GM18867 (cell line): ENCODE results near the gene BIRC5.

Source experiments
- ATAC-seq: cut with Tn5 transposase; IDR thresholded peaks from one replicate; pipeline ENCODE4 v1.9.1; 2021; ENCODE audit warnings: mild to moderate bottlenecking, moderate library complexity; ENCODE audit not compliant: unreplicated experiment

BIRC5 gene

DNA sequence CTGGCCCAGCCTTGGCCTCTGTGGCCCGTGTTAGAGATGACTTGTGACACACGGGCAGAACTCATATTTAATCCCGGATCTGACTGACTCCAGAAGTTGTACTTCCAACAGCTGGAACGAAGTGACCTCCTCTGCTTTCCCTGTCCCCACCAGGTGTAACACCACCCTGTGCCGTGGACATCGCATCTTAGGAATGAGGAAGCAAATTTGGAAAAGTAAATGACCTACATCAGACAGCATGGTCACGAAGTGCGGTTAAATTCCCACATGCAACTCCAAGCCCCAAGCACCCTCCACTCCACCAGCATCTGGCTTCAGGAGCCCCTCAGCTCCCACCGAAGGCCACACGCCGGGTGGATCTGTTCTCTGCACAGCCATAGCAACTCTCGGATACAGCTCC, 30.1 kb upstream of the BIRC5 start:
- ATAC-seq: no peak

DNA sequence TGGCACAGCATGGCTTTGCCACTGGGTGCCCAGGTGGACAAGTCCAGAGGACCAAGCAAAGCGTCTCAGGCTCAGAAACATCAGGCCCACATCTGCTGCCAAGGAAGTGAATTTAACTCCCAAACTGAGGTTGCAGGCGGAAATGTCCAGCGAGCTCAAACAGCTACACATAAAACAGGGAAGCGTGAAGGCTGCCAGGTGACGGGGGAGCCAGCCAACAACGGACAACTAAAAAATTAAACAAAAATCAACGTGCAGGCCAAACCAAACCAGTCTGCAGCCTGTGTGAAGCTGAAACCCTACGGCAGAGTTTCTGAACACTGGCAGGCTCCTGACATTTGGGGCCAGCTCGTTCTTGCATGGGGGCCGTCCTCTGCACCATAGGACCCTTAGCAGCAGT, 29.7 kb upstream of the BIRC5 start:
- no peak for ATAC-seq

DNA sequence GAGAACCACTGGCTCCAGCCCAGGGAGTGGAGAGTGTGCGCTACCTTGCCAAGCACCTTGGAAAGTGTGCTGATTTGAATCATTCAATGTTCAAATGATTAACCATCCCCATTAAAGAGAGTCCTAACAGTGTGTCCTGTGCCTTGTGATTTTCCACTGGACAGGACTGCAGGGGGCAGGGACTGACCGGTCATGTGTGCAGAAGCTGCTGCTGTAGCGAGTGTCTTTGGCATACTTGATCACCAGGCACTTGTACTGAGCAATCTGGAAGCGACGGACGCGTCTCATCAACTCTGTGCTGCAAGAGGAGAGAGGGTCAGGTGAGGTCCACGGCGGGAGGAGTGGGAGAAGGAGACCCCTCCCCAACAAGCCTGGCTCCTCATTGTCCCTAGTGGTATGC, 29.2 kb upstream of the BIRC5 start:
- ATAC-seq: no peak

DNA sequence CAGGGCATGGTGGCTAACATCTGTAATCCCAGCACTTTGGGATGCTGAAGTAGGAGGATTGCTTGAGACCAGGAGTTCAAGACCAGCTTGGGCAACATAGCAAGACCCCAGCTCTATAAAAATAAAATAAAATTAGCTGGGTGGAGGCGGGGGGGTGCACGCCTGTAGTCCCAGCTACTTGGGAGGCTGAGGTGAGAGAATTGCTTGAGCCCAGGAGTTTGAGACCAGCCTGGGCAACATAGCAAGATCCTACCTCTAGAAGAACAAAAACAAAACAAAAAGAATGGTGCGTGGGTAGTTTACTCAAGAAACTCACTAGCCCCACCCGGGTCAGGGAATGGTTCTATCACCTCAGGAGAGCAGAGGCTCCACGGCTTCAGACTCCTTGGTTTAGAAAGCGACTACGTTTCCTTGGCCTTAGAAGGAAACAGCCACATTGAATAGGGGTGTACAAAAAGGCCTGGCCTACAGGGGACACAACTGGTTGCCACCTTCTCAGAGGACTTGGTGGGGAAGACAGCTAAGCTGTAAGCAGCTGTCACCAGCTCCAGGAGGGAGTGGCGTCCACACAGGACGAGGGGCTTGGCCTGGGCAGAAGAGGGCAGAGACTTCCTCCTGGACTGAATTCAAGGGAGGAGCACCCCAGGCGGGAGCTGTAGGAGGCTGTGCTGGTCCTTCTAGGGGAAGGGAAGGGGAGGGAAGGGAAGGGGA, 27.9 kb upstream of the BIRC5 start:
- ATAC-seq: no peak

DNA sequence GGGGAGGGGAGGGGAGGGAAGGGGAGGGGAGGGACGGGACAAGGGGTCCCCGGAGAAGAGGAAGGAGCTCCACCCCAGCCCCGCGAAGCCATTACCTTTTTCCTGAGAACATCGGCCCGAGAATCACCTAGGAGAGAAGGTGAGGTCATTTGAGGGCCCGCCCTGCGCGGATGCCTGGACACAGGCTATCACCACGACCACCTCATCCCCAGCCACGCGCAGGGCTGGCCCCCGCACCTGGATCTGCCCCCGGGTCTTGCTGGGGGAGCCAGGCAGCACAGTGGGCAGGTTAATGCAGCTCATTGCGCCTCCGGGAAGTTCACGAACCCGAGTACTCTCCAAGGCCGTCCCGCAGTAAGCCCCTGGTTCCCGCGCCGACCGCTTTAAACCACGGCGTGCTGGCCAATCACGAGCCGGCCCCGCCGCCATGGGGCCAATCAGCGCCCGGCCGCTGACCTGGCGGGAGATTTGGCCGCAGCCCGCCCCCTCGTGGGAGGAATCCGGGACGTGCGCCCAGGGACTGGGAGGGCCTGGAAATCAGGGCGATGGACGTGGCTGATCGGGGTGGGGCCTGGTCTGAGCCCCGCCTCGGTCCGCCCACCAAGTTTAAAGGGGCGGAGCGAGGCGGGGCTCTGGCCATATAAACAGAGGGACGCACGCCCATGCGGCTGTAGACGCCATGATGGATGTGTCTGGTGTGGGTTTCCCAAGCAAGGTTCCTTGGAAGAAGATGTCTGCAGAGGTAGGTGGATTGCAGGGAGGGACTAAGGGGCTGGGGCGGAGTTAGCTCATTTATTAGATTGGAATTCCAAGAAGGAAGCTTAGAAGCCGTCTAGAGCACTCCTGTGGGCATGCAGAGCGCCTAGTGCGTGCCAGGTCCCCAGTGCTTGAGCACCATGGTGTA, 27.1 kb upstream of the BIRC5 start, which contains the start of the genes AFMID and TK1:
AFMID (plus strand) TSS at position 671 of the 904 bp plus-strand sequence; CDS start at position 680, 9 bp downstream.
TK1 (minus strand) TSS at position 361 of the 904 bp plus-strand sequence; CDS start at position 303, 58 bp downstream.
- ATAC-seq: peak; percentile 82

DNA sequence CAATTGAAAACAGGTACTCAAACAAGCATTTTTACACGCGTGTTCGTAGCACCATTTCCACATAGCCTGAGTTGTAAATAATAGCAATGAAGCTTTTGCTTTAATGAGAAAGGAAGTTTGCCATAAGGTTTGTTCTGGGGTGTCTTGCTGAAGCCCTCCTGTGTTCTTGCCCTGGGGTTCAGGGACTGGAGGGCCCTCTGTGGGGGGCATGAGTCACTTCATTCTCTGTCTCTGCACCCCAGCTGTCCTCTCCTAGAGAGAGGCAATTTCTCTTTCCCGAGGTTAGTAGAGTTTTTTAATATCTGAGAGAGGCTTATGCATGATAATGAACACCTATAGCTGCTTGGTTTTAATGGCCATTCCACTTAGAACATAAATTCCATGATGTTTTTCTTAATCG, 17.3 kb upstream of the BIRC5 start:
- ATAC-seq: no peak

DNA sequence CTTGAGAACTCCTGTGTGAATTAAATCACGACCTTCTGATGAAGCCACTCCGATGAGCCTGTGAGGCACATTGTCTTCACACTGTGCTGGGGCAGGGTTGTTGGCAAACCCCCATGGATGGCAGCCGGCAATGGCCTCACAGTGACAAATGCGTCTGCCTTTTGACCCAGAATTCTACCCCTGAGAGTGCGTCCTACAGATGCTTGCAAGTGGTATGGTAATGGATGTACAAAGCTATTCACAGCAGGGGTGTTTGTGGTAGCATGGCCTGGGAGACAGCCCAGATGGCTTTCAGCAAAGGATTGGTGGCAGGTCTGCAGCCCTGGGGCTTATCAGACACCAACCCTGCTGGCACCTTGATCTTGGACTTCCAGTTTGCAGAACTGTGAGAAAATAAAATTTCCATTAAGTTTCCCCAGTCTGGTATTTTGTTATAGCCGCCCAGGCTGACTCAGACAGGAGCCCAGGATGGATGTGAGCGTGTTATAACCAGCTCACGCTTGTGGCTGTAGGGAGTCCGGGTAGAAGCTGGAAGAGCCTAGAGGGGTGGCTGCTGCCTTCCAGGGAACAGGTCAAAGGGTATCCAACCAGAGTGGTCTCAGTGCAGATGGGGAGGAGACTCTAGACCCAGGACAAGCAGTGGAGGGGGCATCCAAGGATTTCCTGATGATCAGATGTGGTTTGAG, 16.8 kb upstream of the BIRC5 start:
- ATAC-seq: no peak

DNA sequence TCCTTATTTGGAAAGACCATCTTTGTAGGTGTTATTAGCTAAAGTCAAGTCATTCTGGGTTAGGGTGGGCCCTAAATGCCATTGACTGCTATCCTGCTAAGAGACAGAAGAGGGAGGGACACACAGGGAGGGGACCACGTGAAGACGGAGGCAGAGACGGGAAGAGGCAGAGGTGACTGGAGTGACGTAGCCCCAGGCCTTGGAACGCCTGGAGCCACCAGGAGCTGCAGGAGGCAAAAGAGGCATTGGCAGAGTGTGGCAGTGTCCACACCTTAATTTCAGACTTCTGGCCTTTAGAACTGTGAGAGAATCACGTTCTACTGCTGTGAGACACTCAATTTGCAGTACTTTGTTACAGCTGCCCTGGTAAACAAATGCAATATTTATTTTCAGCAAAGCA, 13.6 kb upstream of the BIRC5 start:
- no peak for ATAC-seq

DNA sequence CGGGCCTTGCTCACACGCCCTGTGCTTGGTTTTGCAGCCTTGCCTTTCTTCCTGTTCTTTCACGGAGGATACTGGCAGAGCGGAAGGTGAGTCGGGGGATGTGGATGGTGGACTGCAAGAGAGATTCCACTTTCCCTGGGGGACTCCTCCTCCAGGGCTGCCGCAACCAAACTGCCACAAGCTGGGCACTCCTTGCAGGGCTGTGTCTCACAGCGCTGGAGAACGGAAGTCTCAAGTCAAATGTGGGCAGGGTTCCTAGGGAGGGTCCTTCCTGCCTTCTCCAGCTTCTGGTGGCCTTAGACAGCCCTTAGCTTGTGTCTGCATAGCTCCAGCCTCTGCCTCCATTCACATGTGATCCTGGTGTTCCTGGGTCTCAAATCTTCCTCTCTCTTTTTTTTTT, 11.4 kb upstream of the BIRC5 start:
- no peak for ATAC-seq

DNA sequence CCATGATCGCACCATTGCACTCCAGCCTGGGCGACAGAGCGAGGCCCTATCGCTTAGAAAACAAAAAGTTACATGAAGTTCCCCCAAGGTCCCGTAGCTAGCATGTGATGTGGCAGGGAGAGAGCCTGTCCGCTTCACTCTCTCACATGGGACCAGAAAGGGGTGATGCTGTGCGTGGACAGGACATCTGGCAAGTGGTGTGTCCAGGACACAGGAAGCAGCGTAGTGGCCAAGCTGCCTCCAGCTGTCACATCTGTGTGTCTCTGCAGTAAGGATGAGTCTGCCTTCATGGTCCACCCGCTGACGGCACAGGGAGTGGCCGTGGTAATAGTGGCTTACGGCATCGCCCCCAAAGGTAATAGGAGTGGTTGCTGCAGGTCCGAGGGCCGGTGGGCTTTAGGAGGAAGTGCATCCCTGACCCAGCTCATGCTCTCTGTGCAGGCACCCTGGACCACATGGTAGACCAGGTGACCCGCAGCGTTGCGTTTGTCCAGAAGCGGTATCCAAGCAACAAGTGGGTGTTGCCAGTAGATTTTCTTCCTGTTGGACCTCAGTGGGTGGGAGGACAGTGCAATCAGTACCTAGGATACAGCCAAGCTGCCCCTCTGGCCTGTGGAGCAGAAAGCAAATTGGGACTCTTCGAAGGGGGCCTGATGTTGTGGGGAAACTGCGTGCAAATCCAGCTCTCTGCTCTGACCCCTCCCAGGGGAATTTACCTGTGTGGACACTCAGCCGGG, 9.5 kb upstream of the BIRC5 start:
- ATAC-seq: no peak

DNA sequence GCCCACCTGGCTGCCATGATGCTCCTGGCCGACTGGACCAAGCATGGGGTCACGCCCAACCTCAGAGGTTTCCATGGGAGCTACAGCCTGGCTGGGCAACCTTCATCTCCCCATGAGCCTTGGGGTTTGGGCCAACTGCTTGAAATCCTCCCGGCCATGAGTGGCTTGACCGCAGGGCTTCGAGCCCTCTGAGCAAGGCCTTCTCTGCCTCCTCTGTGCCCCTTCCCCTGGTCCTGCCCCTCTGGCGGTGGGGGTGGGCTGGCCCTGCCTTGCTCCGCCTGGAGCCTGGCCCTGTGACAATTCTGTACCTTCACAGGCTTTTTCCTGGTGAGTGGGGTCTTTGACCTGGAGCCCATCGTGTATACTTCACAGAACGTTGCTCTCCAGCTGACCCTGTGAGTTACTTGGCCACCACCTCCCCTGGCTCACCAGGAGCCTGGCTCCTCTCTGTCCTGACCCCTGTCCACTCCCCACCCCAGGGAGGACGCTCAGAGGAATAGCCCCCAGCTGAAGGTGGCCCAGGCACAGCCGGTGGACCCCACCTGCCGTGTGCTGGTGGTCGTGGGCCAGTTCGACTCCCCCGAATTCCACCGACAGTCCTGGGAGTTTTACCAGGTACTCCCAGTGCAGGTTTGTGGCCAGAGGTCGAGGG, 8.8 kb upstream of the BIRC5 start:
- ATAC-seq: no peak

DNA sequence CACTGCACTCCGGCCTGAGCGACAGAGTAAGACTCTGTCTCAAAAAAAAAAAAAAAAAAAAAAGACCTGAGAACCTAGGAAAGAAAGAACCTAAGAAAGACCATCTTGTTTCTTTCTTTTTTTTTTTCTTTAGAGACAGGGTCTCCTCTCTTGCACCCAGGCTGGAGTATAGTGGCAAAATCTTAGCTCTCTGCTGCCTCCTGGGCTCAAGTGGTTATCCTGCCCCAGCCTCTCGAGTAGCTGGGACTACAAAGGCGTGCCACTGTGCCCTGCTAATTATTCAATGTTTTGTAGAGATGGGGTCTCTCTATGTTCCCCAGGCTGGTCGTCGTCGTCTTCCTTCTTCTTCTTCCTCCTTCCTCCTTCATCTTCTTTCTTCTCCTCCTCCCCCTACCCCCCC, 7.8 kb upstream of the BIRC5 start:
- no peak for ATAC-seq

DNA sequence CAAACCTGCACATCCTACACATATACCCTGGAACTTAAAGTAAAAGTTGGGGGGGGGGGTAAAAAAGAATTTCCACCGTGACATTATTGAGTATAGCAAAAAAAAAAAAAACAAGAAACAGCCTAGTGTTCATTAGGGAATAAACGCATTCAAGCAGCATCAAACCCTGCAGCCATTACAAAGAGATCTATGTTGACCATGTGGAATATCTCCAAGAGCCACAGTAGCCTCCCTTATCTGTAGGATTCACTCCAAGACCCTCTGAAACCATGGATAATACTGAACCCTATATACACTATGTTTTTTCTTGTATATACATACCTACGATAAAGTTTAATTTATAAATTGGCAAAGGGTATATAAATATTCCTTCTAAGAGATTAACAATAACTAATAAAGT, 5.6 kb upstream of the BIRC5 start:
- ATAC-seq: no peak

DNA sequence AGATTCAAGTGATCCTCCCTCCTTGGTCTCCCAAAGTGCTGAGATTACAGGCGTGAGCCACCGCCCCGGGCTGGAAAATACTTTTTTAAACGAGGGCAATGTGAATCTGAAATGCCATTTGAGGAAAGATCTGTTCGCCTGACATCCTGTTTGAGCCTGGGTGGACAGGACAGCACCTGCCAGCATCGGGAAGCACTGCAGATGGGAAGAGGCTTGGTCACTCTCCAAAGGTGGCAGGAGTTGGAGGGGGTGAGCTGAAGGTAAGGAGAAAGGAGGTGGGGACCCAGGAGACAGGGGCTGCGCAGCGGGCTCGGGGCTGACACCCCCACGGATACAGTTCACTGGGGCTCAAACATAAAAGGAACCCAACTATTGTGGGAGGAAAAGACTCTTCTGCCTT, 3.9 kb upstream of the BIRC5 start:
- no peak for ATAC-seq

DNA sequence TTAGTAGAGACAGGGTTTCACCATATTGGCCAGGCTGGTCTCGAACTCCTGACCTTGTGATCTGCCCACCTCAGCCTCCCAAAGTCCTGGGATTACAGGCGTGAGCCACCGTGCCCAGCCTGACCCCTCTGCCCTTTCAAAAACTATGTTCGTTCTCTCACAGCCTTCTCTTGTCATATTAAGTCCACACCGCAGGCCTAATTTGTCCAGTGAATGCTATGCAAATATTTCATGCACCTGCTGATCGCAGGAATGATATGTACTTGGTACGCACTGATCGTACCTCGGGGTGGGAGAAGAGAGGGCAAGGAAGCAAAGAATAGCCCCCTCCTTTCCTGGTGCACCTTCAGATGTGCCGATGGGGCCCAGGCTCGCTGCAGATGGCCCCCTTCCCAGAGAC, 3.0 kb upstream of the BIRC5 start:
- no peak for ATAC-seq

DNA sequence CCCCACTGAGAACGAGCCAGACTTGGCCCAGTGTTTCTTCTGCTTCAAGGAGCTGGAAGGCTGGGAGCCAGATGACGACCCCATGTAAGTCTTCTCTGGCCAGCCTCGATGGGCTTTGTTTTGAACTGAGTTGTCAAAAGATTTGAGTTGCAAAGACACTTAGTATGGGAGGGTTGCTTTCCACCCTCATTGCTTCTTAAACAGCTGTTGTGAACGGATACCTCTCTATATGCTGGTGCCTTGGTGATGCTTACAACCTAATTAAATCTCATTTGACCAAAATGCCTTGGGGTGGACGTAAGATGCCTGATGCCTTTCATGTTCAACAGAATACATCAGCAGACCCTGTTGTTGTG, 631 bp downstream of the BIRC5 start:
- ATAC-seq: no peak

DNA sequence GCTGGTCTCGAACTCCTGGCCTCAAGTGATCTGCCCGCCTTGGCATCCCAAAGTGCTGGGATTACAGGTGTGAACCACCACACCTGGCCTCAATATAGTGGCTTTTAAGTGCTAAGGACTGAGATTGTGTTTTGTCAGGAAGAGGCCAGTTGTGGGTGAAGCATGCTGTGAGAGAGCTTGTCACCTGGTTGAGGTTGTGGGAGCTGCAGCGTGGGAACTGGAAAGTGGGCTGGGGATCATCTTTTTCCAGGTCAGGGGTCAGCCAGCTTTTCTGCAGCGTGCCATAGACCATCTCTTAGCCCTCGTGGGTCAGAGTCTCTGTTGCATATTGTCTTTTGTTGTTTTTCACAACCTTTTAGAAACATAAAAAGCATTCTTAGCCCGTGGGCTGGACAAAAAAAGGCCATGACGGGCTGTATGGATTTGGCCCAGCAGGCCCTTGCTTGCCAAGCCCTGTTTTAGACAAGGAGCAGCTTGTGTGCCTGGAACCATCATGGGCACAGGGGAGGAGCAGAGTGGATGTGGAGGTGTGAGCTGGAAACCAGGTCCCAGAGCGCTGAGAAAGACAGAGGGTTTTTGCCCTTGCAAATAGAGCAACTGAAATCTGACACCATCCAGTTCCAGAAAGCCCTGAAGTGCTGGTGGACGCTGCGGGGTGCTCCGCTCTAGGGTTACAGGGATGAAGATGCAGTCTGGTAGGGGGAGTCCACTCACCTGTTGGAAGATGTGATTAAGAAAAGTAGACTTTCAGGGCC, 5.5 kb downstream of the BIRC5 start:
- ATAC-seq: no peak

DNA sequence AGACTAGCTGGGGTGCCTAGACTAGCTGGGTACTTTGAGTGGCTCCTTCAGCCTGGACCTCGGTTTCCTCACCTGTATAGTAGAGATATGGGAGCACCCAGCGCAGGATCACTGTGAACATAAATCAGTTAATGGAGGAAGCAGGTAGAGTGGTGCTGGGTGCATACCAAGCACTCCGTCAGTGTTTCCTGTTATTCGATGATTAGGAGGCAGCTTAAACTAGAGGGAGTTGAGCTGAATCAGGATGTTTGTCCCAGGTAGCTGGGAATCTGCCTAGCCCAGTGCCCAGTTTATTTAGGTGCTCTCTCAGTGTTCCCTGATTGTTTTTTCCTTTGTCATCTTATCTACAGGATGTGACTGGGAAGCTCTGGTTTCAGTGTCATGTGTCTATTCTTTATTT, 9.0 kb downstream of the BIRC5 start:
- ATAC-seq: no peak

DNA sequence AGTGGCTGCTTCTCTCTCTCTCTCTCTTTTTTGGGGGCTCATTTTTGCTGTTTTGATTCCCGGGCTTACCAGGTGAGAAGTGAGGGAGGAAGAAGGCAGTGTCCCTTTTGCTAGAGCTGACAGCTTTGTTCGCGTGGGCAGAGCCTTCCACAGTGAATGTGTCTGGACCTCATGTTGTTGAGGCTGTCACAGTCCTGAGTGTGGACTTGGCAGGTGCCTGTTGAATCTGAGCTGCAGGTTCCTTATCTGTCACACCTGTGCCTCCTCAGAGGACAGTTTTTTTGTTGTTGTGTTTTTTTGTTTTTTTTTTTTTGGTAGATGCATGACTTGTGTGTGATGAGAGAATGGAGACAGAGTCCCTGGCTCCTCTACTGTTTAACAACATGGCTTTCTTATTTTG, 9.7 kb downstream of the BIRC5 start:
- no peak for ATAC-seq
